NCI-H1105 (cell line): ENCODE data around the gene FAM107B.
"Not testable (repeated sequence)": the region's sequence is repeated elsewhere in the genome, so short reads cannot be mapped to it uniquely, and the experiment has no call there.

Experiments
- DNase-seq: peaks from one replicate; lab custom pipeline; 2025; lab: John Stamatoyannopoulos, UW

Gene FAM107B

GRCh38 chr10:14774797-14775196, at the start of gene FAM107B:
FAM107B (minus strand) TSS chr10:14774897; CDS start chr10:14774663, 234 bp downstream.
- DNase-seq, result no peak

- no peak for DNase-seq
Observed at GRCh38 chr10:14823966-14824365, 49.3 kb upstream of the FAM107B start.

GRCh38 chr10:14822879-14823755, 48.4 kb upstream of the FAM107B start:
- no peak for DNase-seq

GRCh38 chr10:14821635-14822375, 47.1 kb upstream of the FAM107B start:
- DNase-seq, result no peak

- DNase-seq, result no peak
Observed at GRCh38 chr10:14820775-14821154, 46.1 kb upstream of the FAM107B start.

- DNase-seq, result no peak
Observed at GRCh38 chr10:14820010-14820774, 45.5 kb upstream of the FAM107B start.

GRCh38 chr10:14816717-14817116, 42.0 kb upstream of the FAM107B start:
- DNase-seq, result not testable (repeated sequence)

GRCh38 chr10:14815681-14816080, 41.0 kb upstream of the FAM107B start:
- no peak for DNase-seq

GRCh38 chr10:14812271-14812670, 37.6 kb upstream of the FAM107B start:
- DNase-seq, result no peak

- DNase-seq, result no peak
Observed at GRCh38 chr10:14810969-14811953, 36.6 kb upstream of the FAM107B start.

- DNase-seq, result no peak
Observed at GRCh38 chr10:14806318-14806717, 31.6 kb upstream of the FAM107B start.

GRCh38 chr10:14803827-14804226, 29.1 kb upstream of the FAM107B start:
- no peak for DNase-seq

GRCh38 chr10:14801723-14802122, 27.0 kb upstream of the FAM107B start:
- DNase-seq, result no peak

GRCh38 chr10:14800397-14800796, 25.7 kb upstream of the FAM107B start:
- DNase-seq, result no peak

- DNase-seq, result no peak
Observed at GRCh38 chr10:14798636-14799035, 23.9 kb upstream of the FAM107B start.

GRCh38 chr10:14787938-14788337, 13.2 kb upstream of the FAM107B start:
- DNase-seq, result no peak

- no peak for DNase-seq
Observed at GRCh38 chr10:14784459-14785055, 9.9 kb upstream of the FAM107B start.

- DNase-seq, result no peak
Observed at GRCh38 chr10:14782691-14783363, 8.1 kb upstream of the FAM107B start.

GRCh38 chr10:14781763-14782162, 7.1 kb upstream of the FAM107B start:
- no peak for DNase-seq

- no peak for DNase-seq
Observed at GRCh38 chr10:14779001-14779651, 4.4 kb upstream of the FAM107B start.
